ENCODE measurements around the gene SCTR.

DNA sequence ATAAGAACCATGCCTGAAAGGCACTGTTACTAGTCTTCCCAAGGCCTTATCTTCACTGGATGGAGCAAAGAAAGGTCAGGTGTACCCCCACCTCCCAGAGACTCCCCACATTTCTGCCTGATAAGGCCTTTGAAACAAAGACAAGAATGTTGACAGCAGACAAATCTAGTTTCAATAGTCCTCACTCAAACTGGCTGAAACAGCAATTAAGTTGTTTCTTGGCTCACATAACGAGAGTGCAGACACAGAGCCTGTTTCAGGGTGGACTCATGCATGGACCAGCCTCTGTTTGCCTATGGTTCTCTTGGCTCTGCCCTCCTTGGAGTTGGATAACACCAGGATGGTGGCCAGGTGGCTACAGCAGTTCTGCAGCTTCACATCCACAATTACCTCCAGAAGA lies 12.4 kb upstream of the SCTR start:
- TF ChIP-seq, protein P1, sequence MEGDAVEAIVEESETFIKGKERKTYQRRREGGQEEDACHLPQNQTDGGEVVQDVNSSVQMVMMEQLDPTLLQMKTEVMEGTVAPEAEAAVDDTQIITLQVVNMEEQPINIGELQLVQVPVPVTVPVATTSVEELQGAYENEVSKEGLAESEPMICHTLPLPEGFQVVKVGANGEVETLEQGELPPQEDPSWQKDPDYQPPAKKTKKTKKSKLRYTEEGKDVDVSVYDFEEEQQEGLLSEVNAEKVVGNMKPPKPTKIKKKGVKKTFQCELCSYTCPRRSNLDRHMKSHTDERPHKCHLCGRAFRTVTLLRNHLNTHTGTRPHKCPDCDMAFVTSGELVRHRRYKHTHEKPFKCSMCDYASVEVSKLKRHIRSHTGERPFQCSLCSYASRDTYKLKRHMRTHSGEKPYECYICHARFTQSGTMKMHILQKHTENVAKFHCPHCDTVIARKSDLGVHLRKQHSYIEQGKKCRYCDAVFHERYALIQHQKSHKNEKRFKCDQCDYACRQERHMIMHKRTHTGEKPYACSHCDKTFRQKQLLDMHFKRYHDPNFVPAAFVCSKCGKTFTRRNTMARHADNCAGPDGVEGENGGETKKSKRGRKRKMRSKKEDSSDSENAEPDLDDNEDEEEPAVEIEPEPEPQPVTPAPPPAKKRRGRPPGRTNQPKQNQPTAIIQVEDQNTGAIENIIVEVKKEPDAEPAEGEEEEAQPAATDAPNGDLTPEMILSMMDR (IDR thresholded peaks at IDR 0.05; ENCODE audit: control extremely low read depth in 1 of 3, insufficient read depth in 1 of 3, low read depth in 1 of 3, low read length in 3 of 3), result no peak
- TF ChIP-seq ZNF274 (IDR thresholded peaks at IDR 0.05; ENCODE audit: borderline replicate concordance, extremely low read depth, low read length) (no peak), KDM5A (IDR thresholded peaks at IDR 0.05; ENCODE audit: low read length) (no peak), TBP (IDR thresholded peaks at IDR 0.05; ENCODE audit: low read depth, low read length) (no peak), NRF1 (IDR thresholded peaks at IDR 0.05; ENCODE audit: low read depth, low read length) (no peak), YY1 (IDR thresholded peaks at IDR 0.05; ENCODE audit: low read depth, low read length) (no peak), KDM1A (IDR thresholded peaks at IDR 0.05; ENCODE audit: borderline replicate concordance, low read length) (no peak), SIN3A (conservative IDR thresholded peaks at IDR 0.05 in 1 of 2, IDR thresholded peaks at IDR 0.05 in 1 of 2; ENCODE audit: low read depth in 1 of 2, low read length in 2 of 2) (no peak), EGR1 (IDR thresholded peaks at IDR 0.05; ENCODE audit: borderline replicate concordance, low read depth, low read length) (no peak), RAD21 (IDR thresholded peaks at IDR 0.05 in 1 of 2, conservative IDR thresholded peaks at IDR 0.05 in 1 of 2; ENCODE audit: low read depth in 2 of 2, low read length in 2 of 2) (no peak), POLR2AphosphoS5 (IDR thresholded peaks at IDR 0.05; ENCODE audit: low read depth, low read length) (no peak), FOSL1 (IDR thresholded peaks at IDR 0.05; ENCODE audit: insufficient read depth, low read depth, low read length) (no peak)
- TF ChIP-seq, protein P2, sequence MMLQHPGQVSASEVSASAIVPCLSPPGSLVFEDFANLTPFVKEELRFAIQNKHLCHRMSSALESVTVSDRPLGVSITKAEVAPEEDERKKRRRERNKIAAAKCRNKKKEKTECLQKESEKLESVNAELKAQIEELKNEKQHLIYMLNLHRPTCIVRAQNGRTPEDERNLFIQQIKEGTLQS (IDR thresholded peaks at IDR 0.05; ENCODE audit: insufficient read depth, low read depth, low read length), result no peak

Measured in H1 (cell line).